H9 (cell line): ENCODE data around the gene LCP1. TPM values are rescaled to one million over a fixed set of nuclear protein-coding genes. Genes with fewer than 3 reads are reported as not detected.

Experiments
- DNase-seq: peaks from one replicate; pipeline ENCODE4 v3.0.0-alpha.2; 2017
- H2AFZ ChIP-seq: one replicate; pipeline ENCODE4 v1.6.1; 2013; ENCODE audit warnings: mild to moderate bottlenecking, low read length, control low read depth, moderate library complexity
- H2AK5ac ChIP-seq: 2 replicates; pipeline ENCODE4 v1.6.1; 2013; ENCODE audit warnings: low read length, control low read depth, mixed read lengths; ENCODE audit not compliant: insufficient read length
- H2BK120ac ChIP-seq: one replicate; pipeline ENCODE4 v1.6.1; 2013; ENCODE audit warnings: low read depth, mild to moderate bottlenecking, low read length, control low read depth, inconsistent platforms; ENCODE audit not compliant: poor library complexity, severe bottlenecking
- H2BK12ac ChIP-seq: 2 replicates; pipeline ENCODE4 v1.6.1; 2013; ENCODE audit warnings: low read length, control low read depth, mixed read lengths, low read depth; ENCODE audit not compliant: insufficient read length
- H2BK15ac ChIP-seq: 2 replicates; pipeline ENCODE4 v1.6.1; 2013; ENCODE audit warnings: low read depth, low read length, control low read depth
- H2BK20ac ChIP-seq: one replicate; pipeline ENCODE4 v1.6.1; 2013; ENCODE audit warnings: low read depth, mild to moderate bottlenecking, low read length, control low read depth, inconsistent platforms; ENCODE audit not compliant: poor library complexity, severe bottlenecking
- H2BK5ac ChIP-seq: 2 replicates; pipeline ENCODE4 v1.6.1; 2013; ENCODE audit warnings: low read length, control low read depth, mixed read lengths; ENCODE audit not compliant: insufficient read length
- H3K14ac ChIP-seq: 2 replicates; pipeline ENCODE4 v1.6.1; 2013; ENCODE audit warnings: low read length, control low read depth; ENCODE audit not compliant: insufficient read depth
- H3K18ac ChIP-seq: 2 replicates; pipeline ENCODE4 v1.6.1; 2013; ENCODE audit warnings: low read depth, mild to moderate bottlenecking, mixed read lengths, low read length, control low read depth; ENCODE audit not compliant: insufficient read length
- H3K23ac ChIP-seq: 2 replicates; pipeline ENCODE4 v1.6.1; 2013; ENCODE audit warnings: low read length, control low read depth, mixed read lengths, low read depth; ENCODE audit not compliant: insufficient read length
- H3K23me2 ChIP-seq: 2 replicates; pipeline ENCODE4 v1.6.1; 2013; ENCODE audit warnings: low read depth, mild to moderate bottlenecking, mixed read lengths, low read length, control low read depth; ENCODE audit not compliant: insufficient read length, poor library complexity, severe bottlenecking
- H3K27ac ChIP-seq: 2 replicates; pipeline ENCODE4 v1.5.1; 2013; ENCODE audit warnings: low read length, control low read depth, mixed read lengths, low read depth; ENCODE audit not compliant: insufficient read length
- H3K27me3 ChIP-seq: 2 replicates; pipeline ENCODE4 v1.6.1; 2013; ENCODE audit warnings: low read length, control low read depth, inconsistent platforms; ENCODE audit not compliant: insufficient read depth
- H3K4ac ChIP-seq: 2 replicates; pipeline ENCODE4 v1.6.1; 2013; ENCODE audit warnings: low read depth, mild to moderate bottlenecking, control low read depth, inconsistent platforms, low read length, moderate library complexity
- H3K4me1 ChIP-seq: 2 replicates; pipeline ENCODE4 v1.6.1; 2013; ENCODE audit warnings: low read length, control low read depth, inconsistent platforms; ENCODE audit not compliant: insufficient read depth
- H3K4me2 ChIP-seq: 2 replicates; pipeline ENCODE4 v1.6.1; 2013; ENCODE audit warnings: low read length, control low read depth, mixed read lengths; ENCODE audit not compliant: insufficient read length, insufficient read depth
- H3K56ac ChIP-seq: 2 replicates; pipeline ENCODE4 v1.6.1; 2013; ENCODE audit warnings: low read depth, mild to moderate bottlenecking, mixed read lengths, low read length, control low read depth; ENCODE audit not compliant: insufficient read length
- H3K79me1 ChIP-seq: 2 replicates; pipeline ENCODE4 v1.6.1; 2013; ENCODE audit warnings: low read depth, mild to moderate bottlenecking, moderate library complexity, low read length, control low read depth, inconsistent platforms; ENCODE audit not compliant: insufficient read depth, poor library complexity, severe bottlenecking
- H3K79me2 ChIP-seq: 2 replicates; pipeline ENCODE4 v1.6.1; 2013; ENCODE audit warnings: low read length, control low read depth, inconsistent platforms; ENCODE audit not compliant: insufficient read depth
- H3K9ac ChIP-seq: 2 replicates; pipeline ENCODE4 v1.6.1; 2013; ENCODE audit warnings: low read length, control low read depth, mixed read lengths; ENCODE audit not compliant: insufficient read length; ENCODE audit errors: extremely low read depth
- H3K9me3 ChIP-seq: one replicate; pipeline ENCODE4 v1.6.1; 2013; ENCODE audit warnings: low read depth, low read length, inconsistent platforms; ENCODE audit not compliant: control insufficient read depth
- H3T11ph ChIP-seq: one replicate; pipeline ENCODE4 v1.6.1; 2013; ENCODE audit warnings: mild to moderate bottlenecking, low read length, control low read depth, inconsistent platforms
- H4K20me1 ChIP-seq: one replicate; pipeline ENCODE4 v1.6.1; 2013; ENCODE audit not compliant: control insufficient read depth, insufficient read length, insufficient read depth
- H4K5ac ChIP-seq: 2 replicates; pipeline ENCODE4 v1.6.1; 2013; ENCODE audit warnings: low read depth, mild to moderate bottlenecking, mixed read lengths, low read length, control low read depth; ENCODE audit not compliant: insufficient read length
- H4K8ac ChIP-seq: replicated peaks from 2 replicates; pipeline ENCODE4 v1.6.1; 2013; ENCODE audit warnings: low read length, control low read depth, mixed read lengths, low read depth; ENCODE audit not compliant: insufficient read length
- H4K91ac ChIP-seq: 2 replicates; pipeline ENCODE4 v1.6.1; 2013; ENCODE audit warnings: low read depth, mild to moderate bottlenecking, moderate library complexity, mixed read lengths, low read length, control low read depth; ENCODE audit not compliant: insufficient read length
- H3K27ac Mint-ChIP-seq, 3 experiments: 2 replicates in 2 of 3; 3 replicates in 1 of 3; pipeline ENCODE4 v1.8.0; 2020 to 2021; ENCODE audit warnings: mixed read lengths in 3 of 3, mild to moderate bottlenecking in 1 of 3, moderate library complexity in 1 of 3
- H3K27me3 Mint-ChIP-seq: 2 replicates; pipeline ENCODE4 v1.8.0; 2021; ENCODE audit warnings: low read depth, mild to moderate bottlenecking, moderate library complexity, mixed read lengths
- H3K36me3 Mint-ChIP-seq, 3 experiments: 2 replicates in 2 of 3; 3 replicates in 1 of 3; pipeline ENCODE4 v1.8.0; 2020 to 2021; ENCODE audit warnings: low read depth in 3 of 3, mixed read lengths in 3 of 3; ENCODE audit not compliant: insufficient read depth in 1 of 3
- H3K4me1 Mint-ChIP-seq, 2 experiments: 2 replicates each; pipeline ENCODE4 v1.8.0; 2020; ENCODE audit warnings: mixed read lengths in 2 of 2
- H3K4me3 Mint-ChIP-seq, 2 experiments: 2 replicates in 1 of 2; 3 replicates in 1 of 2; pipeline ENCODE4 v1.8.0; 2020 to 2021; ENCODE audit warnings: mild to moderate bottlenecking in 2 of 2, mixed read lengths in 2 of 2, moderate library complexity in 1 of 2
- H3K9me3 Mint-ChIP-seq, 2 experiments: 2 replicates in 1 of 2; 3 replicates in 1 of 2; pipeline ENCODE4 v1.8.0; 2020; ENCODE audit warnings: mild to moderate bottlenecking in 2 of 2, mixed read lengths in 2 of 2, moderate library complexity in 1 of 2
- CTCF ChIP-seq: fragments of 200-600 bp; sonication (generic); conservative IDR thresholded peaks from 3 replicates; pipeline ENCODE4 v1.8.0; 2021; ENCODE audit warnings: antibody characterized with exemption, mild to moderate bottlenecking
- WGBS: extraction: QIAGEN DNeasy Blood & Tissue Kit; methylation state at CpG from one replicate; pipeline ENCODE4 v1.1.7; 2013; ENCODE audit warnings: missing lambda C conversion rate, low lambda C conversion rate, mixed read lengths; ENCODE audit not compliant: insufficient read length; ENCODE audit errors: extremely low coverage; 5-methylcytosine and 5-hydroxymethylcytosine counted together
- total RNA-seq: library from RNA; stranded (reverse); gene quantifications from 2 replicates; pipeline ENCODE4 v1.2.1, GENCODE V29; 2021

The LCP1 gene
- total RNA-seq, 1 experiment from 2014 or later: 0.81 TPM

GRCh38 chr13:46100191-46100815 is 81.7 kb downstream of the LCP1 start:
- no peak overlapping the region for H4K91ac ChIP-seq
- peaks cover 1% of the 10 kb centered on the region; the same call in 1 of the 2 replicates for H3K27me3 Mint-ChIP-seq
- H2BK5ac ChIP-seq: no peak overlapping the region
- no peak overlapping the region for H2BK20ac ChIP-seq
- H3T11ph ChIP-seq: no peak overlapping the region
- no peak for TF ChIP-seq CTCF
- H2BK12ac ChIP-seq: no peak overlapping the region
- peak overlapping the region; percentile 64 for H2AFZ ChIP-seq
- no peak overlapping the region for H2AK5ac ChIP-seq
- H3K56ac ChIP-seq: no peak overlapping the region
- H3K4ac ChIP-seq: no peak overlapping the region
- no peaks in the 10 kb centered on the region for H4K20me1 ChIP-seq
- H3K27me3 ChIP-seq: no peaks in the 10 kb centered on the region
- H3K18ac ChIP-seq: no peak overlapping the region
- no peak overlapping the region for H3K9ac ChIP-seq
- no peak overlapping the region for H3K4me2 ChIP-seq
- no peaks in the 10 kb centered on the region for H3K36me3 Mint-ChIP-seq
- no peak overlapping the region for H4K8ac ChIP-seq
- H3K9me3 Mint-ChIP-seq: no peaks in the 10 kb centered on the region
- H3K79me1 ChIP-seq: no peaks in the 10 kb centered on the region
- no CpG with 5 or more reads among the region's 1 CpG for WGBS
- DNase-seq: no peak
- H3K79me2 ChIP-seq: no peaks in the 10 kb centered on the region
- H3K4me3 Mint-ChIP-seq: no peak overlapping the region
- no peak overlapping the region for H3K14ac ChIP-seq
- peaks cover 3 to 4% of the 10 kb centered on the region in 2 experiments; a peak in 1 of 4 replicates for H3K4me1 Mint-ChIP-seq
- no peak overlapping the region for H3K27ac ChIP-seq
- no peaks in the 10 kb centered on the region for H3K9me3 ChIP-seq
- no peak overlapping the region for H3K23ac ChIP-seq
- H4K5ac ChIP-seq: no peak overlapping the region
- H2BK15ac ChIP-seq: no peak overlapping the region
- H3K4me1 ChIP-seq: no peaks in the 10 kb centered on the region; the same call in 1 of the 2 replicates
- H2BK120ac ChIP-seq: no peak overlapping the region
- no peak overlapping the region for H3K27ac Mint-ChIP-seq
- H3K23me2 ChIP-seq: no peaks in the 10 kb centered on the region
